ENCODE measurements around the gene RPL6.

GRCh38 chr12:112419297-112420133 lies 10.1 kb upstream of the RPL6 start:
- peak in 1 of 3 donors; percentile 2 for TF ChIP-seq CTCF (IDR thresholded peaks at IDR 0.05)
- no peak for TF ChIP-seq POLR2A (IDR thresholded peaks at IDR 0.05)
